HG02852 (cell line): ENCODE data around the gene SNN.

ENCODE experiments used
- ATAC-seq: cut with Tn5 transposase; IDR thresholded peaks from one replicate; pipeline ENCODE4 v1.9.1; 2021; ENCODE audit warnings: mild to moderate bottlenecking, moderate library complexity; ENCODE audit not compliant: unreplicated experiment

Gene SNN

GRCh38 chr16:11727796-11728543 is 59.7 kb downstream of the SNN start:
- no peak for ATAC-seq
